ENCODE results near the gene NR5A1.

NR5A1 gene

DNA sequence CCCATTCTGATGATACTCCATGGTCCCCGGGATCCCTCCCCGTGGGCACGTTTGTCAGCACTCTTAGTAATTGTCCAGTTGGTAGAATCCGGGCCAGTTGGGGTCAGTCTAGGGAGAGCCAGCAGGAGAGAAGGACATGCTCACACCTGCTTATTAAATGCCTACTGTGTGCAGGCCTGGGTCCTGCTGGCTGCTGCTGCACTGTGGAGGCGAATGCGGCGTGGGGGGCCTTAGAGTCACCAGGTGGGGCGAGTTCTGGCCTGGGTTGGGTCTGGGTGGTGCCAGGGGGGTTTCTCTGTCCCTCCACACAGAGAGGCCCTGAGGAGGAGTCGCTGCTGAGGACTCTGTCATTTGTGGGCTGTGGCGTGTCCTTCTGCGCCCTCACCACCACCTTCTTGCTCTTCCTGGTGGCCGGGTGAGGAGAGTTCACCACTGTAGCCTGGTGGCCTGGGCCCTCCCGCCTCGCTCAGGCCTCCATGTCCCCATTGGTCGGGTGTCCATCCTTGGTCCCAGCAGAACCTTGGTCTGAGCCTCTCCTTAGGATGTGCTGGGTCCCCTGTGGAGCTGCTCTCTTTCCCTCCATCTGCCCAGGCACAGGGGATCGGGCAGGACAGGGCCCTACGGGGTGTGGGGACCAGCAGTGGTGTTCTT lies 39.7 kb downstream of the NR5A1 start:
- H3K9ac ChIP-seq (ENCODE audit: low read depth, low read length, poor library complexity, severe bottlenecking): no peak overlapping the region
- H3K79me2 ChIP-seq (ENCODE audit: insufficient read depth, low read length): no peaks in the 10 kb centered on the region
- no peaks in the 10 kb centered on the region for H3K9me3 ChIP-seq (ENCODE audit: insufficient read depth, low read depth, low read length)
- H3K36me3 ChIP-seq (ENCODE audit: insufficient read depth, low read length): no peaks in the 10 kb centered on the region
- no peak overlapping the region for H2AFZ ChIP-seq (ENCODE audit: low read length)
- no peaks in the 10 kb centered on the region for H4K20me1 ChIP-seq (ENCODE audit: insufficient read depth, low read length, poor library complexity, severe bottlenecking)
- no peak overlapping the region for H3K4me2 ChIP-seq (ENCODE audit: low read depth, low read length, poor library complexity, severe bottlenecking)
- no peaks in the 10 kb centered on the region for H3K4me1 ChIP-seq (ENCODE audit: insufficient read depth, low read length, poor library complexity, severe bottlenecking)
- H3F3A ChIP-seq (ENCODE audit: low read depth): no peaks in the 10 kb centered on the region
- H3K4me3 ChIP-seq (ENCODE audit: low read length, poor library complexity, severe bottlenecking): no peak overlapping the region
- no peak for TF ChIP-seq EZH2phosphoT487 (IDR thresholded peaks at IDR 0.05; ENCODE audit: borderline replicate concordance)
- TF ChIP-seq, protein P1, sequence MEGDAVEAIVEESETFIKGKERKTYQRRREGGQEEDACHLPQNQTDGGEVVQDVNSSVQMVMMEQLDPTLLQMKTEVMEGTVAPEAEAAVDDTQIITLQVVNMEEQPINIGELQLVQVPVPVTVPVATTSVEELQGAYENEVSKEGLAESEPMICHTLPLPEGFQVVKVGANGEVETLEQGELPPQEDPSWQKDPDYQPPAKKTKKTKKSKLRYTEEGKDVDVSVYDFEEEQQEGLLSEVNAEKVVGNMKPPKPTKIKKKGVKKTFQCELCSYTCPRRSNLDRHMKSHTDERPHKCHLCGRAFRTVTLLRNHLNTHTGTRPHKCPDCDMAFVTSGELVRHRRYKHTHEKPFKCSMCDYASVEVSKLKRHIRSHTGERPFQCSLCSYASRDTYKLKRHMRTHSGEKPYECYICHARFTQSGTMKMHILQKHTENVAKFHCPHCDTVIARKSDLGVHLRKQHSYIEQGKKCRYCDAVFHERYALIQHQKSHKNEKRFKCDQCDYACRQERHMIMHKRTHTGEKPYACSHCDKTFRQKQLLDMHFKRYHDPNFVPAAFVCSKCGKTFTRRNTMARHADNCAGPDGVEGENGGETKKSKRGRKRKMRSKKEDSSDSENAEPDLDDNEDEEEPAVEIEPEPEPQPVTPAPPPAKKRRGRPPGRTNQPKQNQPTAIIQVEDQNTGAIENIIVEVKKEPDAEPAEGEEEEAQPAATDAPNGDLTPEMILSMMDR (conservative IDR thresholded peaks at IDR 0.05; ENCODE audit: low read length): no peak
- no peaks in the 10 kb centered on the region for H3K27me3 ChIP-seq (ENCODE audit: insufficient read depth, low read length, poor library complexity, severe bottlenecking)
- H3K9me2 ChIP-seq (replicated peaks; ENCODE audit: low read depth, low read length): no peaks in the 10 kb centered on the region

DNA sequence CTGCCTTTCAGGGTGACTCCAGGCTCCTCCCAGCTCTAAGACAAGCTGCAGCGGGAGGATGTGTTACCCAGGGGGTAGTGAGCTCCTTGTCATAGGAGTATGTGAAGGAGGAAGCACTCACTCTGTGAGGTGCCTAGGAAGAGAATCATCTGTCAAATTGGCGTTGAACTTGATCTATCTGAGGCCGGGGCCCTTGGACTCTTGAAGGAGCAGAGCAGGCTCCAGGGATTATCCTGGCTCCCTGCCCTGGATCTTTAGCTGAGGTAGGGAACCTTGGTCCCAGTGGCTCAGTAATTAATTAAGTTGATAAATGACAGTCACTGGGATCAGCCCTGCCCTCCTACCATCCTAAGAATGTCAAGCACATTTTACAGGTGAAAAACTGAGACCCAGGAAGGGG lies 41.5 kb downstream of the NR5A1 start:
- Histone ChIP-seq H3K36me3 (ENCODE audit: insufficient read depth, low read length) (no peaks in the 10 kb centered on the region), H2AFZ (ENCODE audit: low read length) (no peak overlapping the region), H3K4me3 (ENCODE audit: low read length, poor library complexity, severe bottlenecking) (no peak overlapping the region), H3K27me3 (ENCODE audit: insufficient read depth, low read length, poor library complexity, severe bottlenecking) (no peaks in the 10 kb centered on the region), H3K9me3 (ENCODE audit: insufficient read depth, low read depth, low read length) (no peaks in the 10 kb centered on the region), H3K4me1 (ENCODE audit: insufficient read depth, low read length, poor library complexity, severe bottlenecking) (no peaks in the 10 kb centered on the region), H3K79me2 (ENCODE audit: insufficient read depth, low read length) (no peaks in the 10 kb centered on the region), H3K9ac (ENCODE audit: low read depth, low read length, poor library complexity, severe bottlenecking) (no peak overlapping the region), H4K20me1 (ENCODE audit: insufficient read depth, low read length, poor library complexity, severe bottlenecking) (no peaks in the 10 kb centered on the region), H3K4me2 (ENCODE audit: low read depth, low read length, poor library complexity, severe bottlenecking) (no peak overlapping the region), H3K9me2 (replicated peaks; ENCODE audit: low read depth, low read length) (no peaks in the 10 kb centered on the region), H3F3A (ENCODE audit: low read depth) (no peaks in the 10 kb centered on the region)
- TF ChIP-seq, protein P1 (conservative IDR thresholded peaks at IDR 0.05; ENCODE audit: low read length): no peak
- TF ChIP-seq EZH2phosphoT487 (IDR thresholded peaks at IDR 0.05; ENCODE audit: borderline replicate concordance): no peak

DNA sequence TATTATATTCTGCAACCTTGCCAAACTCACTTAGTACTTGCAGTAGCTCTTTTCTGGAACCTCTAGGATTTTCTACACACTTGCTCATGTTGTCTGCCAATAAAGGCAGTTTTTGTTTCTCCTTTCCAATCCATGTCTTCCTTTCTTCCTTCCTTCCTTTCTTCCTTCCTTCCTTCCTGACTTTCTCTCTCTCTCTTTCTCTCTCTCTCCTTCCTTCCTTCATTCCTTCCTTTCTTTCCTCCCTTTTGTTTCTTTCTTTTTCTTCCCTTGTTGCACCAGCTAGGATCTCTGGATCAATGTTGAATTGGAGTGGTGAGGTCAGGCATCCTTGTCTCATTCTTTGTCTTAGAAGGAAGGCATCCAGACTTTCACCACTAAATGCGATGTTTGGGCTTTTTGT lies 44.5 kb downstream of the NR5A1 start:
- no peak overlapping the region for H3K9ac ChIP-seq (ENCODE audit: low read depth, low read length, poor library complexity, severe bottlenecking)
- no peak overlapping the region for H3K4me2 ChIP-seq (ENCODE audit: low read depth, low read length, poor library complexity, severe bottlenecking)
- H3K4me3 ChIP-seq (ENCODE audit: low read length, poor library complexity, severe bottlenecking): no peak overlapping the region
- no peaks in the 10 kb centered on the region for H3F3A ChIP-seq (ENCODE audit: low read depth)
- H3K36me3 ChIP-seq (ENCODE audit: insufficient read depth, low read length): no peaks in the 10 kb centered on the region
- H2AFZ ChIP-seq (ENCODE audit: low read length): no peak overlapping the region
- no peaks in the 10 kb centered on the region for H4K20me1 ChIP-seq (ENCODE audit: insufficient read depth, low read length, poor library complexity, severe bottlenecking)
- H3K9me2 ChIP-seq (replicated peaks; ENCODE audit: low read depth, low read length): no peaks in the 10 kb centered on the region
- TF ChIP-seq EZH2phosphoT487 (IDR thresholded peaks at IDR 0.05; ENCODE audit: borderline replicate concordance): no peak
- TF ChIP-seq, protein P1 (conservative IDR thresholded peaks at IDR 0.05; ENCODE audit: low read length): no peak
- no peaks in the 10 kb centered on the region for H3K4me1 ChIP-seq (ENCODE audit: insufficient read depth, low read length, poor library complexity, severe bottlenecking)
- H3K27me3 ChIP-seq (ENCODE audit: insufficient read depth, low read length, poor library complexity, severe bottlenecking): no peaks in the 10 kb centered on the region
- no peaks in the 10 kb centered on the region for H3K79me2 ChIP-seq (ENCODE audit: insufficient read depth, low read length)
- H3K9me3 ChIP-seq (ENCODE audit: insufficient read depth, low read depth, low read length): no peaks in the 10 kb centered on the region
